WI38 (cell line): ENCODE results near the gene CPEB3.

Experiments used
- H3K4me3 ChIP-seq: 2 replicates; pipeline ENCODE4 v1.5.1; 2011; ENCODE audit warnings: low read depth, mild to moderate bottlenecking, control low read depth, low read length
- TF ChIP-seq, protein P1 (sequence below): IDR thresholded peaks from 2 replicates; pipeline ENCODE4 v1.5.1; 2012; ENCODE audit warnings: low read depth, mild to moderate bottlenecking, control low read depth, low read length

Gene CPEB3

DNA sequence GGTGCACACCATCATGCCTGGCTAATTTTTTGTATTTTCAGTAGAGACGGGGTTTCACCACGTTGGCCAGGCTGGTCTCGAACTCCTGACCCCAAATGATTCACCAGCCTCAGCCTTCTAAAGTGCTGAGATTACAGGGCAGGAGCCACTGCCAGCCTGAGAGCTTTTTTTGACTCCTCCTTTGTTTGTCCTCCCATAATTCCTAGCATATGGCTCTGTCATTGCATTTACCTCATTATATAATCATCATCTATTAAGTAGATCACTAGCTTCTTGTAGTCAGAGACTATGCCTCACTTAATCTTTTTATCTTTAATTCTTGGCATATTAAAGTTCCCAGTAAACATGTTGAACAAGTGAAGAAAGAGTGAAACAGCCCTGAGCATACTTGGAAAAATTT, 82.1 kb downstream of the CPEB3 start:
- TF ChIP-seq, protein P1, sequence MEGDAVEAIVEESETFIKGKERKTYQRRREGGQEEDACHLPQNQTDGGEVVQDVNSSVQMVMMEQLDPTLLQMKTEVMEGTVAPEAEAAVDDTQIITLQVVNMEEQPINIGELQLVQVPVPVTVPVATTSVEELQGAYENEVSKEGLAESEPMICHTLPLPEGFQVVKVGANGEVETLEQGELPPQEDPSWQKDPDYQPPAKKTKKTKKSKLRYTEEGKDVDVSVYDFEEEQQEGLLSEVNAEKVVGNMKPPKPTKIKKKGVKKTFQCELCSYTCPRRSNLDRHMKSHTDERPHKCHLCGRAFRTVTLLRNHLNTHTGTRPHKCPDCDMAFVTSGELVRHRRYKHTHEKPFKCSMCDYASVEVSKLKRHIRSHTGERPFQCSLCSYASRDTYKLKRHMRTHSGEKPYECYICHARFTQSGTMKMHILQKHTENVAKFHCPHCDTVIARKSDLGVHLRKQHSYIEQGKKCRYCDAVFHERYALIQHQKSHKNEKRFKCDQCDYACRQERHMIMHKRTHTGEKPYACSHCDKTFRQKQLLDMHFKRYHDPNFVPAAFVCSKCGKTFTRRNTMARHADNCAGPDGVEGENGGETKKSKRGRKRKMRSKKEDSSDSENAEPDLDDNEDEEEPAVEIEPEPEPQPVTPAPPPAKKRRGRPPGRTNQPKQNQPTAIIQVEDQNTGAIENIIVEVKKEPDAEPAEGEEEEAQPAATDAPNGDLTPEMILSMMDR = no peak
- H3K4me3 ChIP-seq = no peak overlapping the region

DNA sequence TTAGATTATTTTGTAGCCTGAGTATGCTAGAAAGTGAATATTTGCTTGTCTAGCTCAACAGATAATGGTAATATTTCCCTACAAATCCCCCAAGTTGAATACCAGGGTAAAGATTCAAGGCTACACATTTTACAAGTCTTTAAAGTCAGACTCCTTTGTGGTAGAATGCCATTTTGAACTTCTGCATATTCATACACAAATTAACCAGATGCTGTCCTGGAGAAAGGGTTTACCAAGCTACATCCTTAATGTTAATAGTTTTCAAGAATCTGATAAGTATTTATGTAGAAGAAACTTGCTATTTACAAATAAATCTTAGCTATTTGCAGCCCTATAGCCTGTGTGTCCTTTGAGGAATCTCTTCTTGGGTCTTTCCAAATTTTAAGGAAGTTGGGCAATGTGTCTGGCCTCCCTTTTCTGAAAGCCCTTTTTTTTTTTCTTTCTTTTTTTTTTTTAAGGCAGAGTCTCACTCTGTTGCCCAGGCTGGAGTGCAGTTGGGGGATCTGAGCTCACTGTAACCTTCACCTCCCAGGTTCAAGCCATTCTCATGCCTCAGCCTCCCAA, 82.6 kb downstream of the CPEB3 start:
- H3K4me3 ChIP-seq = no peak overlapping the region
- TF ChIP-seq, protein P1 = no peak

DNA sequence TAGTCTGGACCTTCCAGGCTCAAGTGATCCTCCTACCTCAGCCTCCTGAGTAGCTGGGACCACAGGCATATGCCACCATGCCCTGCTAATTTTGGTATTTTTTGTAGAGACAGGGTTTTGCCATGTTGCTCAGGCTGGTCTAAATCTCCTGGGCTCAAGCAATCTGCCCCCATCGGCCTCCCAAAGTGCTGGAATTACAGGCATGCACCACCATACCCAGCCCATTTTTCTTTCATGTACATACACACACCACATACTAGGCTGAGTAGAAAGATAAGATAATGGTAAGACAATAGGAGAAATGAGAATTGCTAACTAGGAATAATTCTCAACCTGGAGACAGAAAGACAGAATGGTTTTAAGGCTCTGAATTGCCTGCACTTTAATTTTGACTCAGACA, 83.8 kb downstream of the CPEB3 start:
- no peak overlapping the region for H3K4me3 ChIP-seq
- TF ChIP-seq, protein P1 = no peak

DNA sequence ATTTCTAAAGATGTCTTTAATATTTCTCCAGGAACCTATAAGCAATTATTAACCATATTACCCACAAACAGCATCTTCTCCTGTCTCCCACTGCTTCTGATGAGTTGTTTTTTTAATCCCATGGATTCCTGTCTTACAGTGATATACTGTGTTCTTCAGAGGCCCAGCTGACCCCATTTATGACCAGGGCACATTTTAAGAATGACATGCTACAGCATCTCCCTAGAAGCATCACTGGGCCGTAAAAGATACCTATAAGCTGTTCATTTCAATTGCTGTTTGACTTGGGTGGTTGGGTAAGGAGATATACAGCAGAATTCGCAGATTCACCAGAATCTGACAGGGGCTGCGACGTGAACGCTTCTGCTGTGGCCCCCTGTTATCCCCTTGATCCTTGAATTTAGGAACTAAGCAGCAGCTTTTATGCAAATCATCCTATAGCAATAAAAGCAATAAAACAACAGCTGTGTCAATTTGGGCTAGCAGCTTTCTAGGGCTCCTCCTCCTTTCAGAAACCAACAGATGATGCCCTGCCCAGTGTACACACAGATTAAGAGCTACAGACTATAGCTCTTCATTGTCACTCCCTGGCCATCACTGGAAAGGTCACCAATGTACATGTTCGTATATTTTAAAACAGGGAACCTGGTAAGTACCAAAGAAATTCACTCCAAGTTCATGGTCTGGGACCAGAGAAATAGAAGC, 86.8 kb downstream of the CPEB3 start:
- TF ChIP-seq, protein P1 = no peak
- no peak overlapping the region for H3K4me3 ChIP-seq

DNA sequence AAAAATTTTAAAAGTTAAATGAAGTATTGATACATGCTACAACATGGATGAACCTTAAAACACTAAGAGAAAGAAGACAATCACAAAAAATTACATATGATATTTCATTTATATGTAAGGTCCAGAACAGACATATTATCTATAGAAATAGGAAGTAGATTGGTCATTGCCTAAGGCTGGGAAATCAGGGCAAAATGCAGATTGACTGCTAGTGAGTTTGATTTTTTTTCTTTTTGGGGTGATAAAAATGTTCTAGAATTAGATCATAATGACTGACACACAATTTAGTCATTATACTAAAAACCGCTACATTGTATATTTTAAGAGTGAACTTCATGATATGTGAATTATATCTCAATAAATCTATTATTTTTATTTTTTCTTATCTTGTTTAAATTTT, 88.3 kb downstream of the CPEB3 start:
- TF ChIP-seq, protein P1 = no peak

DNA sequence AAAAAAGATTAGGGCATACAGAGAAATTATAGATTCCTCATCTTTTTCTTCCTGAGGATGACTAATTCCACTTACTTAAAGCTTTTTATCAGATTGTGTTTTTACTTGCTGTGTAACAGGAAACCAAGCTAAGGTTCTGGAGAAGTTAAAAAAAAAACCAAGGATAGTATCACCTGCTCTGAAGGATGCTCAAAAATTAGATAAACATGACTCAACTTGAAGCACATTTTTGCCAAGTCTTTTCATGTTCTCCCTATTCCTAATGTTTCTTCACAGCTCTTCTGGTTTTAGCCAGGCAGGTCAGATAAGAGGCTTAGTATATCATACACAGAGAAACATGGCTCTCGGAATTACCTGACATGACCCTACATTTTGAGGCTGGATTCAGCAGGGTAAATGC, 90.3 kb downstream of the CPEB3 start:
- no peak overlapping the region for H3K4me3 ChIP-seq
- TF ChIP-seq, protein P1 = no peak

More for the DNA sequence above, 88.3 kb downstream of the CPEB3 start:
- no peak overlapping the region for H3K4me3 ChIP-seq

DNA sequence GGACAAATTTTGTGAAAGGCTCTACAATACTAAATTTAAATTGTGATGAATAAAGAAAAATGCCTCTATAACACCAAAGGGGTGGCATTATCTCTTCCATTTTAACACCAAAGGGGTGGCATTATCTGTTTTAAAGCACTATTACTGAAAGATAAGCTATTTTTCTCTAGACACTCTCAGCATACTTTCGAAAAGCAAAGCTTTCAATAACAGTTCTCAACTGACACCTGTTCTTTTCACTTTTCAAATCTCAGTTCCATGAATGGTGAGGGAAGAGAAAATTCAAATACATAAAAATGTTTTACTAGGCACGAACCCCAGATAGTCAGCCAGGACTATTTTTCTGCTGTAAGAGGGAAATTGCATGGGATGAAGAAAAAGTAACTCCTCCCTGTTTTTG, 103.8 kb downstream of the CPEB3 start:
- H3K4me3 ChIP-seq = no peak overlapping the region
- TF ChIP-seq, protein P1 = no peak
